ENCODE data around the gene ZSWIM1.

DNA sequence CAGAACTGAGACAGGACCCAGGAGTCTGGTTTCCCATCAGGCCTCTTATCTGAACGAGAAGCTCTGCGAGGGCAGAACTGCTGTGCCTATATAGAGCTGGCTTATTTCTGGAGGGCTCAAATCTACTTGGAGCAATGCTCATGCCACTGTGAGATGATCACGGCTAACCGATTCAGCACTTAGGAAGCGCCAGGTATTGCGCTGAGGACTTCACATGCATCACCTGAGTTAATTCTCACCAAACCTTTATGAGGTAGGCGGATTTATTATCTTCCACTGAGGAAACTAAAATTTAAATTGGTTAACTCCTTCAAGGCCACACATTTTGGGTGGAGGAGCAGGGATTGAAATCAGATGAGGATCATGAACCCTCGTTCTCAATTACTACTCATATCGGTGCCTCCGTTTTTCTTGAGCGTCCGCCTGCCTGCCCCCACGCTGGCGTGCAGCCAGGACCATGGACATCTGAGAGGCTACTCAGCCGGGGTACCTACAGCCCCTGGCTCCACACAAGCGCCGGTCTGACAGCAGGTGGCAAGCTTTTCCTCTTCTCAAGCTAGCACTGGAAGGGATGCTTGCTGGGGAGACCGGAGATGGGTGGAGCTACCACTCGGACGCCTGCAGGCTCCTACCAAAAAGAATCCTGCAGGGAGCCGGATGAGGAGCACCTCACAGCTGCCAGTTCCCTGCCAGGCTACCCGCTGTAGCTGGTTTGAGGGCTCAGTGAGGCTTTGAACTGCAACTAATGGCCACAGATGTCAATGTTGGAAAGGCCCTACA lies 52.4 kb downstream of the ZSWIM1 start:
- TF ChIP-seq EZH2phosphoT487 (IDR thresholded peaks at IDR 0.05; ENCODE audit: insufficient read depth, low read depth) (no peak), EZH2 (IDR thresholded peaks at IDR 0.05; ENCODE audit: insufficient read depth, poor library complexity, severe bottlenecking) (no peak)

Measured in GM23248 (cell line).